HCT116 (cell line): ENCODE results near the gene PTBP3. TPM values are rescaled to one million over a fixed set of nuclear protein-coding genes. Genes with fewer than 3 reads are reported as not detected.
"Not testable (repeated sequence)": the region's sequence is repeated elsewhere in the genome, so short reads cannot be mapped to it uniquely, and the experiment has no call there.

ENCODE experiments used
- ATAC-seq: fragments of 200-7000 bp; cut with Tn5 transposase; 2 replicates; pipeline ENCODE4 v1.9.1; 2020; ENCODE audit warnings: mild to moderate bottlenecking, moderate library complexity
- BruUV-seq: library from RNA; stranded (reverse); fragments of 400-500 nt; replicated peaks from 2 replicates; lab custom pipeline; 2021; lab: Mats Ljungman, UMichigan
- CTCF ChIA-PET: fragments of 300-600 bp; sonication (Branson Sonifier 250); formaldehyde crosslinking; loops from one replicate; lab custom pipeline; 2021; ENCODE audit warnings: antibody characterized with exemption; lab: Charles Lee
- POLR2A ChIA-PET: fragments of 300-600, 350-600 bp; sonication (Branson Sonifier 250); formaldehyde crosslinking; loops from one replicate; lab custom pipeline; 2021; ENCODE audit warnings: antibody characterized with exemption; lab: Charles Lee
- RAD21 ChIA-PET, 2 experiments: fragments of 300-600 bp; sonication (Branson Sonifier 250); formaldehyde crosslinking; loops; one replicate each; lab custom pipeline; 2023; ENCODE audit warnings: low total read pairs in 2 of 2; ENCODE audit not compliant: uncharacterized antibody in 2 of 2, unreplicated experiment in 2 of 2, low non-redundant PET in 1 of 2; lab: Charles Lee
- DNase-seq: peaks from one replicate; pipeline ENCODE4 v3.0.0-alpha.2; 2010; ENCODE audit warnings: low read depth, low spot score
- H2AFZ ChIP-seq: fragments of 200-600 bp; shearing (Covaris generic), sonication (generic); 2 replicates; pipeline ENCODE4 v1.6.1; 2017; ENCODE audit warnings: low read depth, mixed run types, mixed read lengths, antibody characterized with exemption, low read length; ENCODE audit not compliant: poor library complexity, severe bottlenecking
- H3K27ac ChIP-seq: 2 replicates; pipeline ENCODE4 v1.5.1; 2012; ENCODE audit warnings: low read depth, low read length
- H3K27me3 ChIP-seq: fragments of 200-600 bp; sonication (generic); 2 replicates; pipeline ENCODE4 v1.6.1; 2016; ENCODE audit warnings: mixed run types, low read length, mixed read lengths; ENCODE audit not compliant: insufficient read depth
- H3K36me3 ChIP-seq, 2 experiments: fragments of 200-500 bp in 1 of 2; fragments of 200-600 bp in 1 of 2; sonication (Bioruptor generic) in 1 of 2; sonication (generic) in 1 of 2; 2 replicates each; pipeline versions ENCODE4 v1.5.1 to v1.6.1; 2014 to 2016; ENCODE audit warnings: low read length in 2 of 2, inconsistent platforms in 1 of 2, mixed read lengths in 1 of 2, mixed run types in 1 of 2; ENCODE audit not compliant: insufficient read depth in 2 of 2, control insufficient read depth in 1 of 2
- H3K4me1 ChIP-seq, 2 experiments: fragments of 200-600 bp in 1 of 2; sonication (generic) in 1 of 2; 2 replicates each; pipeline versions ENCODE4 v1.5.1 to v1.6.1; 2012 to 2017; ENCODE audit warnings: low read length in 2 of 2, inconsistent platforms in 1 of 2, mild to moderate bottlenecking in 1 of 2, mixed read lengths in 1 of 2, mixed run types in 1 of 2, moderate library complexity in 1 of 2; ENCODE audit not compliant: insufficient read depth in 2 of 2, control insufficient read depth in 1 of 2
- H3K4me2 ChIP-seq: fragments of 200-600 bp; sonication (generic); 2 replicates; pipeline ENCODE4 v1.6.1; 2017; ENCODE audit warnings: mixed run types, low read length, mixed read lengths
- H3K4me3 ChIP-seq, 2 experiments: fragments of 200-600 bp in 1 of 2; sonication (generic) in 1 of 2; replicated peaks in 1 of 2; 2 replicates each; pipeline ENCODE4 v1.5.1; 2011 to 2016; ENCODE audit warnings: low read length in 2 of 2, control low read depth in 1 of 2, low read depth in 1 of 2, mild to moderate bottlenecking in 1 of 2, mixed read lengths in 1 of 2, mixed run types in 1 of 2
- H3K79me2 ChIP-seq: fragments of 200-600 bp; sonication (generic); 2 replicates; pipeline ENCODE4 v1.6.1; 2017; ENCODE audit warnings: mild to moderate bottlenecking, mixed run types, low read length, moderate library complexity, mixed read lengths; ENCODE audit not compliant: insufficient read depth
- H3K9ac ChIP-seq: fragments of 200-600 bp; sonication (generic); 2 replicates; pipeline ENCODE4 v1.6.1; 2016; ENCODE audit warnings: low read length, mixed read lengths
- H3K9me2 ChIP-seq: fragments of 200-600 bp; sonication (generic), shearing (Covaris generic); 2 replicates; pipeline ENCODE4 v1.6.1; 2017; ENCODE audit warnings: mixed run types, mild to moderate bottlenecking, moderate library complexity; ENCODE audit not compliant: insufficient read depth
- H3K9me3 ChIP-seq, 2 experiments: fragments of 200-500 bp in 1 of 2; fragments of 200-600 bp in 1 of 2; sonication (Bioruptor generic) in 1 of 2; sonication (generic) in 1 of 2; 2 replicates each; pipeline ENCODE4 v1.6.1; 2014 to 2017; ENCODE audit warnings: low read length in 2 of 2, mixed read lengths in 2 of 2, inconsistent platforms in 1 of 2, low read depth in 1 of 2, mild to moderate bottlenecking in 1 of 2, mixed run types in 1 of 2, moderate library complexity in 1 of 2; ENCODE audit not compliant: control insufficient read depth in 1 of 2, insufficient read depth in 1 of 2
- H4K20me1 ChIP-seq: fragments of 200-600 bp; sonication (generic), shearing (Covaris generic); 2 replicates; pipeline ENCODE4 v1.6.1; 2017; ENCODE audit warnings: mixed run types, mild to moderate bottlenecking, moderate library complexity; ENCODE audit not compliant: insufficient read depth
- CBX3 ChIP-seq: IDR thresholded peaks from 2 replicates; pipeline ENCODE4 v1.6.1; 2012; ENCODE audit warnings: low read depth
- EZH2phosphoT487 ChIP-seq: fragments of 200-600 bp; IDR thresholded peaks from 2 replicates; pipeline ENCODE4 v1.6.1; 2018; ENCODE audit warnings: antibody characterized with exemption, borderline replicate concordance
- MAX ChIP-seq: IDR thresholded peaks from 2 replicates; pipeline ENCODE4 v1.6.1; 2012
- ZFX ChIP-seq: fragments of 450-650 bp; IDR thresholded peaks from 2 replicates; pipeline ENCODE4 v1.6.1; 2017
- intact Hi-C: fragments of 100-400 bp; cut with micrococcal nuclease; formaldehyde crosslinking; loops from 2 replicates; pipeline ENCODE4 v1.10.0; 2022
- total RNA-seq: library from RNA; stranded (reverse); gene quantifications from one replicate; pipeline ENCODE4 v1.2.1, GENCODE V29; 2021; ENCODE audit not compliant: unreplicated experiment

Gene PTBP3
- total RNA-seq, 1 experiment from 2014 or later = 102 TPM

GRCh38 chr9:112283582-112284253 lies 49.7 kb downstream of the PTBP3 start:
- Histone ChIP-seq H3K9ac (no peak overlapping the region), H3K27ac (no peak overlapping the region), H3K27me3 (no peaks in the 10 kb centered on the region), H3K4me3 (no peak overlapping the region), H3K36me3 (peaks cover 0 to 20% of the 10 kb centered on the region in 2 experiments; a peak in 2 of 4 replicates), H3K9me3 (peaks cover 6% of the 10 kb centered on the region in 2 experiments; a peak in 3 of 4 replicates), H3K9me2 (no peaks in the 10 kb centered on the region), H3K4me2 (no peak overlapping the region), H3K4me1 (no peaks in the 10 kb centered on the region), H3K79me2 (peaks cover 40% of the 10 kb centered on the region), H2AFZ (no peak overlapping the region), H4K20me1 (no peaks in the 10 kb centered on the region)
- BruUV-seq = no TSS peak
- ChIA-PET CTCF (no interaction called here), POLR2A (no interaction called here), RAD21 (no interaction called here)
- ATAC-seq (no peak), DNase-seq (no peak)
- intact Hi-C loops = no loop called here
- no peak for TF ChIP-seq ZFX
- no peak for TF ChIP-seq EZH2phosphoT487
- no peak for TF ChIP-seq MAX
- TF ChIP-seq CBX3 = peak; percentile 50; the same call in 1 of the 2 replicates

GRCh38 chr9:112282841-112283240 lies 50.6 kb downstream of the PTBP3 start:
- H3K27me3 ChIP-seq, BruUV-seq, ATAC-seq, H3K4me3 ChIP-seq, DNase-seq, H4K20me1 ChIP-seq, RAD21 ChIA-PET, H3K9ac ChIP-seq, intact Hi-C loops, H3K9me3 ChIP-seq, H2AFZ ChIP-seq, H3K9me2 ChIP-seq, POLR2A ChIA-PET, CTCF ChIA-PET, H3K4me2 ChIP-seq, H3K27ac ChIP-seq, H3K4me1 ChIP-seq: not testable (repeated sequence)
- peaks cover 0 to 16% of the 10 kb centered on the region in 2 experiments; a peak in 2 of 4 replicates for H3K36me3 ChIP-seq
- H3K79me2 ChIP-seq = peaks cover 39% of the 10 kb centered on the region
